Endothelial cell of umbilical vein (primary cell): ENCODE data around the gene EGFL7. TPM values are rescaled to one million over a fixed set of nuclear protein-coding genes. Genes with fewer than 3 reads are reported as not detected.

Experiments used
- BruUV-seq: library from RNA; stranded (reverse); fragments of 400-500 nt; replicated peaks from 2 replicates; lab custom pipeline; 2021; lab: Mats Ljungman, UMichigan
- CTCF ChIA-PET: fragments of 300-600, 350-600 bp; sonication (Branson Sonifier 250); formaldehyde crosslinking; loops from one replicate; lab custom pipeline; 2021; ENCODE audit warnings: antibody characterized with exemption, inconsistent platforms; lab: Charles Lee
- POLR2A ChIA-PET: fragments of 300-600, 350-600 bp; sonication (Branson Sonifier 250); formaldehyde crosslinking; loops from one replicate; lab custom pipeline; 2021; ENCODE audit warnings: antibody characterized with exemption, inconsistent platforms; lab: Charles Lee
- DNase-seq: peaks from one replicate; pipeline ENCODE4 v3.0.0-alpha.2; 2011; ENCODE audit warnings: low read depth, low spot score
- FAIRE-seq: peaks from 2 replicates; lab custom pipeline; 2011; peaks lifted over from hg19 to GRCh38; lab: Jason Lieb, UNC
- H2AFZ ChIP-seq: 2 replicates; pipeline ENCODE4 v1.6.0; 2012; ENCODE audit warnings: low read depth, low read length, control low read depth, inconsistent platforms
- H3K27ac ChIP-seq: 2 replicates; pipeline ENCODE4 v1.5.1; 2011; ENCODE audit warnings: low read depth, mild to moderate bottlenecking, control low read depth, low read length, moderate library complexity; ENCODE audit not compliant: insufficient read depth
- H3K27me3 ChIP-seq, 2 experiments: 2 replicates each; pipeline versions ENCODE4 v1.6.0 to v1.6.1; 2011; ENCODE audit warnings: low read length in 2 of 2, mixed read lengths in 1 of 2; ENCODE audit not compliant: control insufficient read depth in 2 of 2, insufficient read depth in 2 of 2
- H3K36me3 ChIP-seq, 2 experiments: 2 replicates in 1 of 2; 3 replicates in 1 of 2; pipeline ENCODE4 v1.5.1; 2011; ENCODE audit warnings: low read length in 2 of 2, mild to moderate bottlenecking in 1 of 2, moderate library complexity in 1 of 2; ENCODE audit not compliant: control insufficient read depth in 2 of 2, insufficient read depth in 2 of 2; ENCODE audit errors: extremely low read depth in 1 of 2
- H3K4me1 ChIP-seq: 3 replicates; pipeline ENCODE4 v1.5.1; 2011; ENCODE audit warnings: mild to moderate bottlenecking, low read length; ENCODE audit not compliant: control insufficient read depth, insufficient read depth; ENCODE audit errors: extremely low read depth
- H3K4me2 ChIP-seq: 2 replicates; pipeline ENCODE4 v1.6.1; 2011; ENCODE audit warnings: low read length, control low read depth, mixed read lengths; ENCODE audit not compliant: insufficient read depth
- H3K4me3 ChIP-seq, 3 experiments: fragments of 200-600 bp in 1 of 3; sonication (generic), shearing (Covaris generic) in 1 of 3; replicated peaks in 1 of 3; 2 replicates each; pipeline ENCODE4 v1.5.1; 2011 to 2016; ENCODE audit warnings: control low read depth in 3 of 3, low read length in 3 of 3, mild to moderate bottlenecking in 2 of 3, inconsistent platforms in 1 of 3, low read depth in 1 of 3, moderate library complexity in 1 of 3; ENCODE audit not compliant: insufficient read depth in 1 of 3
- H3K79me2 ChIP-seq: 2 replicates; pipeline ENCODE4 v1.6.0; 2012; ENCODE audit warnings: low read length, inconsistent platforms; ENCODE audit not compliant: control insufficient read depth, insufficient read depth
- H3K9ac ChIP-seq: replicated peaks from 2 replicates; pipeline ENCODE3; 2011; ENCODE audit warnings: low read length, control low read depth; ENCODE audit not compliant: insufficient read depth; ENCODE audit errors: extremely low read depth
- H3K9me1 ChIP-seq: replicated peaks from 3 replicates; pipeline ENCODE4 v1.6.0; 2011; ENCODE audit warnings: mild to moderate bottlenecking, low read length; ENCODE audit not compliant: control insufficient read depth, insufficient read depth; ENCODE audit errors: extremely low read depth
- H3K9me3 ChIP-seq: replicated peaks from 2 replicates; pipeline ENCODE4 v1.5.1; 2012; ENCODE audit warnings: low read length, inconsistent platforms; ENCODE audit not compliant: control insufficient read depth, insufficient read depth
- H4K20me1 ChIP-seq: replicated peaks from 2 replicates; pipeline ENCODE3; 2011; ENCODE audit warnings: mild to moderate bottlenecking, low read length; ENCODE audit not compliant: control insufficient read depth, insufficient read depth; ENCODE audit errors: extremely low read depth
- CTCF ChIP-seq, 2 donors: IDR thresholded peaks; 1 replicate in 1 of 2; 2 replicates in 1 of 2; pipeline ENCODE4 v1.5.1; 2011; ENCODE audit warnings: low read length in 2 of 2, mild to moderate bottlenecking in 2 of 2, moderate library complexity in 2 of 2, control low read depth in 1 of 2, inconsistent platforms in 1 of 2, low read depth in 1 of 2; ENCODE audit not compliant: insufficient read depth in 1 of 2; ENCODE audit errors: extremely low read depth in 1 of 2
- EZH2 ChIP-seq: IDR thresholded peaks from 2 replicates; pipeline ENCODE4 v1.6.1; 2012; ENCODE audit warnings: borderline replicate concordance, low read depth, mild to moderate bottlenecking, moderate library complexity, low read length, inconsistent platforms; ENCODE audit not compliant: severe bottlenecking
- FOS ChIP-seq: IDR thresholded peaks from 2 replicates; pipeline ENCODE4 v1.6.1; 2011; ENCODE audit warnings: mild to moderate bottlenecking, low read length, moderate library complexity, borderline replicate concordance; ENCODE audit not compliant: insufficient read depth
- GATA2 ChIP-seq: IDR thresholded peaks from 2 replicates; pipeline ENCODE4 v1.7.0; 2011; ENCODE audit warnings: low read depth, mild to moderate bottlenecking, moderate library complexity, mixed read lengths, low read length; ENCODE audit not compliant: insufficient read length, insufficient read depth
- JUN ChIP-seq: IDR thresholded peaks from 2 replicates; pipeline ENCODE4 v1.6.1; 2011; ENCODE audit warnings: borderline replicate concordance, low read depth; ENCODE audit not compliant: insufficient read length, insufficient read depth
- MAX ChIP-seq: IDR thresholded peaks from 2 replicates; pipeline ENCODE4 v1.6.1; 2011; ENCODE audit not compliant: insufficient read depth, insufficient read length
- POLR2A ChIP-seq: IDR thresholded peaks from 2 replicates; pipeline ENCODE4 v1.6.1; 2012; ENCODE audit warnings: low read depth, mild to moderate bottlenecking, control low read depth, low read length
- POLR2AphosphoS5 ChIP-seq: IDR thresholded peaks from 2 replicates; pipeline ENCODE4 v1.6.1; 2012; ENCODE audit warnings: low read depth, mild to moderate bottlenecking, control low read depth, low read length, moderate library complexity; ENCODE audit not compliant: insufficient read depth
- dilution Hi-C: fragments of 300-500 bp; cut with MboI; formaldehyde crosslinking; loops from one replicate; pipeline ENCODE4 v1.15.0; 2019; ENCODE audit warnings: low sequenced_read_pairs; ENCODE audit not compliant: extremely low pct_ligation_motif_present
- intact Hi-C: fragments of 100-400 bp; cut with micrococcal nuclease; formaldehyde crosslinking; loops from one replicate; pipeline ENCODE4 v1.10.0; 2022
- polyA plus RNA-seq, 4 experiments: library from polyadenylated mRNA; depleted of rRNA in 3 of 4; stranded (reverse) in 3 of 4; unstranded in 1 of 4; fragments of >200 nt; gene quantifications; 2 replicates each; pipeline versions ENCODE4 v1.2.1 to v1.2.3, GENCODE V29; 2011 to 2012; ENCODE audit warnings: missing spikeins in 1 of 4
- total RNA-seq: library from RNA; stranded (reverse); gene quantifications from 2 replicates; pipeline ENCODE4 v1.2.3, GENCODE V29; 2021

EGFL7 gene
- total and polyA plus RNA-seq, 2 donors (not counting 3 experiments of a cell fraction or from before 2014, with no cell fraction given), result 1,043 to 1,377 TPM

- H3K27me3 ChIP-seq, result no peaks in the 10 kb centered on the region
- DNase-seq (no peak), FAIRE-seq (no peak)
- peaks cover 74% of the 10 kb centered on the region for H3K4me1 ChIP-seq
- H3K27ac ChIP-seq, result peak overlapping the region; percentile 98
- peak overlapping the region in 2 of 3 experiments; percentile 4 to 5 for H3K4me3 ChIP-seq
- no TSS peak for BruUV-seq
- no peaks in the 10 kb centered on the region for H3K9me3 ChIP-seq
- no peaks in the 10 kb centered on the region for H3K36me3 ChIP-seq
- intact Hi-C loops (loop anchor here (1.0 to 2.0 kb wide), 2 partner anchors 29 to 69 kb away; no protein-coding TSS in a partner anchor), dilution Hi-C loops (no loop called here)
- ChIA-PET POLR2A (interaction anchor here (0.6 to 10.7 kb wide), 5 partner anchors 11 to 116 kb away, joined by 3 to 161 read pairs (median 40); partner anchors contain the start of gene EGFL7), CTCF (interaction anchor here (0.6 to 8.2 kb wide), 10 partner anchors 11 to 161 kb away, joined by 3 to 90 read pairs (median 15); partner anchors contain the start of gene EGFL7)
- peaks cover 23% of the 10 kb centered on the region for H3K79me2 ChIP-seq
- no peak overlapping the region for H2AFZ ChIP-seq
- peak overlapping the region; percentile 33 for H3K4me2 ChIP-seq
- H4K20me1 ChIP-seq, result no peaks in the 10 kb centered on the region
- peak overlapping the region; percentile 89 for H3K9ac ChIP-seq
- TF ChIP-seq MAX, result no peak
- TF ChIP-seq JUN, result no peak
- TF ChIP-seq GATA2, result no peak
- TF ChIP-seq EZH2, result no peak
- no peak for TF ChIP-seq FOS
- TF ChIP-seq POLR2A, result no peak
- TF ChIP-seq CTCF (IDR thresholded peaks at IDR 0.05; ENCODE audit: extremely low read depth in 1 of 2, insufficient read depth in 1 of 2, low read depth in 1 of 2, low read length in 2 of 2), result no peak
- no peak for TF ChIP-seq POLR2AphosphoS5
- no peaks in the 10 kb centered on the region for H3K9me1 ChIP-seq
These were observed 17.3 kb upstream of the EGFL7 start for GRCh38 chr9:136645352-136645902.
